ENCODE results near the gene VAC14.

GRCh38 chr16:70749681-70750601 lies 51.0 kb downstream of the VAC14 start:
- no peak for TF ChIP-seq POLR2A (IDR thresholded peaks at IDR 0.05)
- TF ChIP-seq, protein P1, sequence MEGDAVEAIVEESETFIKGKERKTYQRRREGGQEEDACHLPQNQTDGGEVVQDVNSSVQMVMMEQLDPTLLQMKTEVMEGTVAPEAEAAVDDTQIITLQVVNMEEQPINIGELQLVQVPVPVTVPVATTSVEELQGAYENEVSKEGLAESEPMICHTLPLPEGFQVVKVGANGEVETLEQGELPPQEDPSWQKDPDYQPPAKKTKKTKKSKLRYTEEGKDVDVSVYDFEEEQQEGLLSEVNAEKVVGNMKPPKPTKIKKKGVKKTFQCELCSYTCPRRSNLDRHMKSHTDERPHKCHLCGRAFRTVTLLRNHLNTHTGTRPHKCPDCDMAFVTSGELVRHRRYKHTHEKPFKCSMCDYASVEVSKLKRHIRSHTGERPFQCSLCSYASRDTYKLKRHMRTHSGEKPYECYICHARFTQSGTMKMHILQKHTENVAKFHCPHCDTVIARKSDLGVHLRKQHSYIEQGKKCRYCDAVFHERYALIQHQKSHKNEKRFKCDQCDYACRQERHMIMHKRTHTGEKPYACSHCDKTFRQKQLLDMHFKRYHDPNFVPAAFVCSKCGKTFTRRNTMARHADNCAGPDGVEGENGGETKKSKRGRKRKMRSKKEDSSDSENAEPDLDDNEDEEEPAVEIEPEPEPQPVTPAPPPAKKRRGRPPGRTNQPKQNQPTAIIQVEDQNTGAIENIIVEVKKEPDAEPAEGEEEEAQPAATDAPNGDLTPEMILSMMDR (IDR thresholded peaks at IDR 0.05) = no peak
